NCI-H510A treated with DMSO at 0.1 percent for 48 hours (cell line): ENCODE data around the gene ZNF362.

Source experiments
- DNase-seq: peaks from one replicate; lab custom pipeline; 2025; lab: John Stamatoyannopoulos, UW

The ZNF362 gene

GRCh38 chr1:33246171-33246570, 10.1 kb upstream of the ZNF362 start:
- no peak for DNase-seq

- no peak for DNase-seq
These were observed 8.7 kb upstream of the ZNF362 start for GRCh38 chr1:33247545-33247944.

- DNase-seq: no peak
These were observed 8.0 kb upstream of the ZNF362 start for GRCh38 chr1:33248244-33248643.

- no peak for DNase-seq
These were observed 6.9 kb upstream of the ZNF362 start for GRCh38 chr1:33249422-33249821.

GRCh38 chr1:33250217-33250616, 6.1 kb upstream of the ZNF362 start:
- no peak for DNase-seq

GRCh38 chr1:33250724-33251123, 5.6 kb upstream of the ZNF362 start:
- no peak for DNase-seq

GRCh38 chr1:33254491-33254890, 1.8 kb upstream of the ZNF362 start:
- no peak for DNase-seq

- peak; percentile 97 for DNase-seq
These were observed 708 bp upstream of the ZNF362 start for GRCh38 chr1:33255347-33256220.

- DNase-seq: no peak
These were observed 146 bp upstream of the ZNF362 start for GRCh38 chr1:33256221-33256470.

GRCh38 chr1:33257207-33257771, 997 bp downstream of the ZNF362 start:
- DNase-seq: no peak

GRCh38 chr1:33257772-33258712, 1.8 kb downstream of the ZNF362 start:
- peak; percentile 10 for DNase-seq

- DNase-seq: no peak
These were observed 2.5 kb downstream of the ZNF362 start for GRCh38 chr1:33258788-33259274.

- DNase-seq: no peak
These were observed 3.6 kb downstream of the ZNF362 start for GRCh38 chr1:33259879-33260278.

- DNase-seq: peak; percentile 89
These were observed 4.1 kb downstream of the ZNF362 start for GRCh38 chr1:33260439-33260838.

GRCh38 chr1:33261344-33261743, 5.1 kb downstream of the ZNF362 start:
- DNase-seq: no peak

- DNase-seq: no peak
These were observed 7.7 kb downstream of the ZNF362 start for GRCh38 chr1:33263890-33264504.

GRCh38 chr1:33265780-33266605, 9.7 kb downstream of the ZNF362 start:
- no peak for DNase-seq

- DNase-seq: no peak
These were observed 10.5 kb downstream of the ZNF362 start for GRCh38 chr1:33266766-33267165.

- no peak for DNase-seq
These were observed 11.3 kb downstream of the ZNF362 start for GRCh38 chr1:33267468-33268205.

GRCh38 chr1:33268457-33268856, 12.2 kb downstream of the ZNF362 start:
- DNase-seq: no peak
